Measurements from ENCODE around the gene ADAMTS2.

ADAMTS2 gene

DNA sequence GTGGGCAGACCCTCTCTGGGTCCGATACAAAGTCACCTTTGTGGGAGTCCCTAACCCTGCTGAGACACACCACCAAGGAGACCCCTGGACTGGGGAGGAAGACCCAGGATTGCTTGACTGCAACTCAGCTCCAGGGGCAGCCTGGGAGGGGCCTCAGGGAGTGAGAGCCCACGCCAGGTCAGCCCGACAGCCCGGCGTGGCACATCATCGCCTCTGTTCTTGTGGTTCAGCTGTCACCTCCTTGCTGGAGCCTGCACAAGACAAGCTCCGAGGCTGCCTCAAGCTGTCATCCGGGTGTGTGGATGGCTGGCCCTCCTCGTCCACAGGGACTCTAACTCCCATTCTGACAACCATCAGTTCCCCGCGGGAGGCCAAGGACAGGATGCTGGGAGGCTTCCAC is 151.5 kb downstream of the ADAMTS2 start:
- DNase-seq (ENCODE audit: low spot score) = no peak

DNA sequence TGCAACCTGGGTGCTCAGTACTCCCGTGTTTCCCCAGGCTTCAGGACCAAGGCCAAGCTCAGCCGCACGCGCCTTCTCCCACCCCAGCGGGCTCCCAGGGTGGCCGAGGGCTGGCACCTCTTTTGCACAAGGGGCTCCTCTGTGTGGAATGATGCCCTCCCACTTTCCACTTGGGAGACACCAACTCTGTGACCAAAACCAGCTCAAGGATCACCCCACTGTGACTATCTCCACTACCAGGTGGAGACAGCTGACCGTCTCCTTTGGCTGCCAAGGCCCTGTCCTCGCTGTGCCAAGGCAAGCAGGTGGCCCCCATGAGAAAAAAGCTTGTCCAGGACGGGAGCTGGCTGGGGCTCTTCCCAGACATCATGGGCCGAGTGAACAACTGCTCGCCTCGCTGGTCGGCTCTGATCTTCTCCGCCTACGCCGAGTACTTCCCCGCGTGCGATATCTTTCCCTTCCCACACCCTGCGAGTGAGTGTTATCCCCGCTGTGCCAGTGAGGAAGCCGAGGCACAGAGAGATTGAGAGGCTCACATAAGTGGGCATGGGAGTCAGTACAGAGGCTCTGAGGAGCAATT is 152.3 kb downstream of the ADAMTS2 start:
- no peak for DNase-seq (ENCODE audit: low spot score)

- DNase-seq (ENCODE audit: low spot score) = no peak
Observed at GRCh38 chr5:179192185-179192890, 152.9 kb downstream of the ADAMTS2 start.

GRCh38 chr5:179191506-179192184 is 153.6 kb downstream of the ADAMTS2 start:
- DNase-seq (ENCODE audit: low spot score) = no peak

- DNase-seq (ENCODE audit: low spot score) = no peak
Observed at GRCh38 chr5:179190851-179191505, 154.3 kb downstream of the ADAMTS2 start.

DNA sequence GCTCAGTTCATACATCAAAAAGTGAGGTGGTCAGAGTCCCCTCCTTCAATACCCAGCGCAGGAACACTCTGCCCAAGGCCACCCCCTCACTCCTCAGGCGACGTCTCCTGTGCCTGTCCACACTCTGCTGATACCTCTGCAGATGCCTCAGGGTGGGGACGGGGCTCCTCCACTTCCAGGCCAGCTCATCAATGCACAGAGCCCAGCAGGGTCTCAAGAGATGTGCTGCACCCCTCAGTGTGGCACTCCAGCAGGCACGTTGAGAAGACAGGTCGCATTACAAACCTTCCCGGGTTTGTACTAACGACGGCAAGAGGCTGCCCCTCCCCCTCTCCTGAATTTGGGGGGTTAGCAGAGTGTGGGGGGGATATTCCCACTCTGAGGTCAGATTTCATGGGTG is 156.6 kb downstream of the ADAMTS2 start:
- no peak for DNase-seq (ENCODE audit: low spot score)

DNA sequence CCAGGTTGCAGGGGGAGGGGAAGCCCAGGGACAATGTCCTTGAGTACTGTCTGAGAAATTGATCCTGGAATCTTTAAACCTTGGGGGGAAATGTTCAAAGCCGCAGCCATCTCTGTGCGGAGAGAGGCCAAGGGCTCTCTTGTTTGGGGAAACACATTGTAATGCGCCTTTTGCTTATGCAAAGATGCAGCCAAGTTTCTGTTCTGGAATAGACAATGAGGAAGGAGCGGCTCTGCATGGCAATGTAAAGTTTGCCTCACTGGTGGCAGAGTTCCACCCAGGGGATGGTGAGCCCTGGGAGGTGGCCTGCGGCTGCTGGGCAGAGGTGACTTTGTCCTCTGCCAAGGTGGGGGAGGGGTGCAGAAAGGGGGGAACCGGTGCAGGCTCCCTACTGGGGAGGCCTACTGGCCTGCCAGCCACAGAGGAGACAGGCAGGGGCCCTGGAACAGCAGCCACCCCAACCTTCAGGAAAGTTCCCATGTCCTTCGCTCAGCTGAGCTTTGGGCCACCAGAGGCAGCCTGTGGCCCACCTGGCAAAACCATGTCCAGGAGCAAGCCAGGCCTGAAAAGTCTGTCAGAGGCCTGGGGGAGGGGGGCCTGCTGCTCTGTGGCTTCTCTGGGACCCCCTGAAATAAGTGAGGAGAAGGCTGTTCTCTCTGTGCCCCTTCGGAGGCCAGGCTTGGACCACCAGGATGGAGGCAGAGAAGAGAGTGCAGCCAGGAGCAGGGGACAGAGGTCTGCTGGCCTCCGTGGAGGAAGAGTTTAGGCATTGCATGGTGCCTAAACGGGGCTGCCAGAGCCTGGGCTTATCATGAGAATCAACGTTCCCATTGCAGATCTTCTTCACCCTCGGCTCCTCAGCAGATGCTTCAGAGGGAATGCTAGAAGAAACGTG is 157.3 kb downstream of the ADAMTS2 start:
- no peak for DNase-seq (ENCODE audit: low spot score)

DNA sequence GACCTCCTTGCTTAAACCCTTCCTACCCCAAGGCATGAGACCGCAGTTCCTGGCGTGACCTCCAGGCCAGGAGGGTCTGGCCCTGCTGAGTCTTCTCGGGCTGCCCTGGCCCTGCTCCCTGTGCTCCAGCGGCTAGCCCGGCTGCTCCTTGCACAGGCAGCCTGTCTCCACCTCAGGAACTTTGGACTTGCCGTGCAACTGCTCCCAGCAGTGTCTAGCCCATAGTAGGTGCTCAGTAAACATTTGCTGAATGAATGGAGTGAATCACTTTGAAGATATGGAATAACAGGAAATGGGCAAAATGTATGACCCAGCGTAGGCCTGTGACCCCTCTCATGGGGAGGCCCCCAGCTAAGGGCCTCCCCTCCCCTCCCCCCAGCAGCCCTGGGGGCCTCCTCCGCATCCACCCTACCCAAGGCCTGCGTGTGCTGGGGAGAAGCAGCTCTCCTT is 158.0 kb downstream of the ADAMTS2 start:
- DNase-seq (ENCODE audit: low spot score) = no peak

DNA sequence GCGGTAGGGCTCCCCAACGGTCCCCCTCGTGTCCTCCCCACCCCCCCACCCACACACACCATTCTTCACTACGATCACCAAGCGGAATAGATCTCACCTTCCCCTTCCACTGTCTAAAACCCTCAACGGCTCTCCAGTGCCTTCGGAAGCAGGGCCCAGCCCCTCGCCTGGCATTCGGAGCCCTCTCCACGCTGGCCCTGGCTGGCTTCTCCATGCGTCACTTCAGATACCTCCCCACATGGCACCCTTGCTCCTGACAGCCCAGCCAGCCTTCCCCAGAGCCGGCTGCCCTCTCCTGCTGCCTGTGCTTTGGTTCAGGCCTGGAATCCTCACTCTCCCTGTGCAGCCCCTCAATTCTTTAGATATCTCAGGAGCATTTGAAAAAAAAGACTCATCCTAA is 158.5 kb downstream of the ADAMTS2 start:
- no peak for DNase-seq (ENCODE audit: low spot score)

DNA sequence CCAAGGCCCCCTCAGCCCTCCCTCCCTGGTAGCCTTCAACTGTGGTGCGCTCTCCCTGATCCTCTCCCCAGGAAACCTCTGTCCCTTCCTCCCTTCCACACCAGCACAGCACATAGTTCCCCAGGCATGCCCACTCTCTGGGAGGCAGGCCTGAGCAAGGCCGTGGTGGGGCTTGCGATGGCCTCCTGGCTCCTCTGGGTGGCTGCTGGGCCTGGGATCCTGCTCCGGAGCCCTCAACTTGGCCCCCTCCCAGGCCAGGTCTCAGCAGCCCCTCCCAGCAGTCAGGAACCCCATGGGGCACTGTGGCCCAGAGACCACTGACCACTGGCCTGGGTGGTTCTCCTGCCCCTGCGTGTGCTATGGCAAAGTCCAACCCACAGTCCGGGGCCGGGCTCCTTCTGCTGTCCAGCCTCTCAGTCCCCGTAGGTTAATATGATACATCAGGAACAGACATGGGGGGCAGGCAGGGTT is 159.3 kb downstream of the ADAMTS2 start:
- DNase-seq (ENCODE audit: low spot score) = no peak

GRCh38 chr5:179185256-179185940 is 159.9 kb downstream of the ADAMTS2 start:
- DNase-seq (ENCODE audit: low spot score) = no peak

GRCh38 chr5:179184521-179185050 is 160.7 kb downstream of the ADAMTS2 start:
- no peak for DNase-seq (ENCODE audit: low spot score)

- no peak for DNase-seq (ENCODE audit: low spot score)
Observed at GRCh38 chr5:179183481-179183880, 161.8 kb downstream of the ADAMTS2 start.

DNA sequence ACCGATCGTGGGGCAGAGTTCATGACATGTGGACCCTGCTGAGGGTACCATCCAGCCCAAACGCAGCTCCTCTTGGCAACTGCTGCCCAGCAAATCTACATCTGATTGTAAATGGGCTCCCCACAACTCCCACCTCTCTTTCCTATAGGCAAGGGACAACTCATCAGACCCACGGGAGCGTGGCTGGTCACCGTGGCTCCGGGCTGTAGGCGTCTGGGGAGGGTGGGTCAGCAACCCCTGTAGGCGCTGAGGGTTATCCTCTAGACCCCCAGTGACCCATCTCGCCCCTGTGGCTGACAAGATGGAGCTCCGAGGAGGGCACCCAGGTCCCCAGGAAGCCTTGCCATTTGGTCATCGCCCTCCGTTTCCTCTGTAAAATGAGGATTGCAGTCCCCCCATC is 162.7 kb downstream of the ADAMTS2 start:
- DNase-seq (ENCODE audit: low spot score) = no peak

DNA sequence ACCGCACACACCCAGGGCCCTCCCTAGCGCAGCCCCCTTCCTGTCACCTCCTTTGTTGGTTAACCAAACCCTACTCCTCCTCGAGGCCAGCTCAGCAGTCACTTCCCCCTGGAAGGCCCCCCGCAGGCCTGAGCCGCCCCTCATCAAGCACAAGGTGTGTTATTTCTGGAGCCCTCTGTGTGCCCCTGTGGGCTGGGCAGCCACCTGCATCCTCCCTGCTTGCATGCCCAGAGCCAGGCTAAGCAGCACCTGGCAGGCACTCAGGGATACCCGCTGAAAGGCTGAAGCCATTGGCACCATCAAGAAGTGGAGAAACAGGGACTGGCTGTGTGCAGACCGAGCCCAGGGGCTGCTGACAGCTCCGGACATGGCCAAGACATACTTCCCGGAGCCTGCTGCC is 163.3 kb downstream of the ADAMTS2 start:
- DNase-seq (ENCODE audit: low spot score) = no peak

DNA sequence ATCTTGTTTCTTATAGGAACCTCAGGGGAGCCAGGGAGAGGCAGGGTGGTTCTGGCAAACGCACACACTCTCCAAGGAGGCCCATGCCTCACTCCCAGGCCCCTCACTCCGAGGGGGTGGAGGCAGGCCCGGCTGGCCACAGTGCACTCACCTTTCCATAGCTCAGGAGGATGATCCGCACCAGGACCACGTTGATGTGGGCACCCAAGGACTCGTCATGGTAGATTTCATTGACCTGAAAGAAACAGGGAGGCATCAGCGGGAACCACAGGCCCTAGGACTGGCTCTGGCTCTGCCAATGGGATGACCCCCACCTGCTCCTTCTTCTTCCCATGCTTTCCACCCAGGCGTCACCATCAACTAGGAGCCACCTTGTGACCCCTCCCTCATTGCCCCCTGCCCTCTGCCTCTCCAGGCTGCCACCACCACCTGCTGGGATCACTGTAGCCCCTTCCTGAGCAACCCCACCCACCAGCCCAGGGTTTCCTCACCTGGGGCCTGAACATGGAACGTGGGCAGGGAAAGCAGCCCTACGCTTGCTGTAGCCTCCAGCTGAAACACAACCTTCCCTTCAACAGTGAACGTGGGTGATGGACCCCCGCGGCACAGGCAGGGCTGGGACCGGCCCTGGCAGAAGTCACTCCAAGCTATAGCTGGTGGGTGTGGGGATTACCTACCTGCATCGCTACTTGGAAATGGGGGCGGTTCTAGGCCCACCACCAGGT is 164.2 kb downstream of the ADAMTS2 start:
- no peak for DNase-seq (ENCODE audit: low spot score)

GRCh38 chr5:179180061-179180610 is 165.1 kb downstream of the ADAMTS2 start:
- no peak for DNase-seq (ENCODE audit: low spot score)

- no peak for DNase-seq (ENCODE audit: low spot score)
Observed at GRCh38 chr5:179177711-179178575, 167.3 kb downstream of the ADAMTS2 start.
